H1 (cell line): ENCODE results near the gene RTN4RL2. TPM values are rescaled to one million over a fixed set of nuclear protein-coding genes. Genes with fewer than 3 reads are reported as not detected.
A peak's percentile ranks its signal among the peaks of the same experiment; 100 is the strongest.

ENCODE experiments used
- EP300 ChIP-seq, 2 experiments: IDR thresholded peaks; 1 replicate in 1 of 2; 2 replicates in 1 of 2; pipeline ENCODE4 v1.6.1; 2011 to 2012; ENCODE audit warnings: low read depth in 2 of 2, low read length in 2 of 2, mild to moderate bottlenecking in 2 of 2, borderline replicate concordance in 1 of 2, inconsistent platforms in 1 of 2, moderate library complexity in 1 of 2
- EZH2 ChIP-seq: fragments of 200-600 bp; sonication (generic); IDR thresholded peaks from 2 replicates; pipeline ENCODE4 v1.7.1; 2012; ENCODE audit warnings: low read depth, mild to moderate bottlenecking, moderate library complexity, low read length, inconsistent platforms; ENCODE audit not compliant: severe bottlenecking
- KDM5A ChIP-seq: fragments of 200-600 bp; IDR thresholded peaks from 2 replicates; pipeline ENCODE4 v1.7.1; 2012; ENCODE audit warnings: mild to moderate bottlenecking, low read length, inconsistent platforms, mixed read lengths
- MAFK ChIP-seq: IDR thresholded peaks from 2 replicates; pipeline ENCODE4 v1.6.1; 2012; ENCODE audit warnings: low read depth, mild to moderate bottlenecking, improper control_type of control experiment, low read length
- POLR2A ChIP-seq, 2 experiments: IDR thresholded peaks; 1 replicate in 1 of 2; 2 replicates in 1 of 2; pipeline ENCODE4 v1.6.1; 2011; ENCODE audit warnings: low read depth in 2 of 2, low read length in 2 of 2, mild to moderate bottlenecking in 2 of 2; ENCODE audit errors: control extremely low read depth in 1 of 2
- RFX5 ChIP-seq: IDR thresholded peaks from 2 replicates; pipeline ENCODE4 v1.6.1; 2011; ENCODE audit warnings: low read depth, low read length, improper control_type of control experiment, borderline replicate concordance
- SAP30 ChIP-seq: fragments of 300-600 bp; sonication (generic); IDR thresholded peaks from 2 replicates; pipeline ENCODE4 v1.7.1; 2012; ENCODE audit warnings: low read length, moderate library complexity, mild to moderate bottlenecking, inconsistent platforms; ENCODE audit not compliant: insufficient read depth, insufficient replicate concordance
- SP4 ChIP-seq: IDR thresholded peaks from 2 replicates; pipeline ENCODE4 v1.6.1; 2012; ENCODE audit warnings: low read length, inconsistent platforms
- SRF ChIP-seq: IDR thresholded peaks from 2 replicates; pipeline ENCODE4 v1.6.1; 2011; ENCODE audit warnings: mild to moderate bottlenecking, low read depth, low read length, moderate library complexity
- TAF1 ChIP-seq: IDR thresholded peaks from 2 replicates; pipeline ENCODE4 v1.6.1; 2011; ENCODE audit warnings: mild to moderate bottlenecking, low read depth, low read length
- TCF12 ChIP-seq: IDR thresholded peaks from 2 replicates; pipeline ENCODE4 v1.6.1; 2011; ENCODE audit warnings: low read depth, mild to moderate bottlenecking, low read length
- polyA plus RNA-seq, 7 experiments: library from polyadenylated mRNA; depleted of rRNA in 3 of 7; stranded (reverse) in 5 of 7; unstranded in 2 of 7; fragments of >200 nt in 5 of 7; fragments of 200-250 nt in 2 of 7; gene quantifications; 1 replicate in 5 of 7; 2 replicates in 1 of 7; 4 replicates in 1 of 7; pipeline versions ENCODE4 v1.2.1 to v1.2.3, GENCODE V29; 2011 to 2013; ENCODE audit warnings: missing spikeins in 2 of 7, mixed read lengths in 2 of 7
- total RNA-seq: library from RNA; stranded (reverse); fragmentation: NEBNext Ultra II Directional; extraction: Animal tissue kit (Norgen Biotek cat#: 25700); gene quantifications from 2 replicates; pipeline ENCODE4 v1.2.1, GENCODE V29; 2021

The RTN4RL2 gene
- total and polyA plus RNA-seq, 2 of the 8 experiments (the other 6 are each of a cell fraction or from before 2014, with no cell fraction given), result 11.4 to 23.7 TPM

DNA sequence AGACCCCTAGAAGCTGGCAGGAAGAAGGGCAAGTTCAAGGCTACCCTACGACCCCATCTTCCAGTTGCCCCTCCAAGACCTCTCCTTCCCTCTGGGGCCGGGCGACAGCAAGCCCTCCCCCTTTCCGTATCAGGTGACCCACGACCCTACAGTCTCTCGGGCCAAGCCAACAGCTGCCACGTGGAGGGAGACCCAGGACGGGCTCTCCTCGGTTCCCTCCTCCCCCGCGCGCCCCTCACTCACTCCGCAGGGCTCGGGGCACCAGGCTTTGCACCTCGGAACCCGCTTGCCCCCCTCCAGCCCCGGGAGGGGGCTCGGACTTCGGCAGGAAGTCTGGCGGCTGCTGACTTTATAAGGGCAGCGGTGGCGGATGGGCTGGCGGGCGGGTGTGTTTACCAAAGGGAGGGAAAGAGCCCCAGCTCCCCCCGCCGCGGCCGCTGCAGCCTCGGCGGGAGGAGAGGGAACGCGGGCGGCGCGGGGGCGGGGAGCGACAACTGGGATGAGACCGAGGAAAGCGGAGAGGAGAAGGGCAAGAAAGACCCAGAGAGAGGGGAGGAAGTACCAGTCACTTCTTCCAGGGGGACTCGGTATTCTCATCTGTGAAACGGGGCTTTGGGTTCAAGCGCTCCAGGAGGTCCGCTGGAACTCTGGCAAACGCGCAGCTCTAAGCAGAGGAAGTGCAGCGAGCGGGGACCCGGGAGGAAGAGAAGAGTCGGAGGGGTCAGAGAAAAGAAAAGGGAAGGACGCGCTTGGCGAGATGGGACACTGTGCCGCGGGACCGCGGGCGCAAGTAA, 54.4 kb downstream of the RTN4RL2 start (continued):
- peak; percentile 45; the same call in 1 of the 2 replicates for TF ChIP-seq TAF1
- TF ChIP-seq KDM5A, result no peak
- TF ChIP-seq POLR2A (IDR thresholded peaks at IDR 0.05; ENCODE audit: control extremely low read depth in 1 of 2, low read depth in 2 of 2, low read length in 2 of 2), result peak in 1 of 2 experiments; percentile 58; a peak in 2 of 3 replicates
- TF ChIP-seq TCF12, result no peak
- no peak for TF ChIP-seq RFX5
- TF ChIP-seq EZH2, result no peak
- peak; percentile 65 for TF ChIP-seq SAP30
- no peak for TF ChIP-seq MAFK
- TF ChIP-seq SRF, result no peak
- no peak for TF ChIP-seq EP300 (IDR thresholded peaks at IDR 0.05; ENCODE audit: borderline replicate concordance in 1 of 2, low read depth in 2 of 2, low read length in 2 of 2)
- TF ChIP-seq SP4, result no peak
